Parathyroid adenoma (tissue), 2 donors: ENCODE measurements around the gene ABCD1.

ENCODE experiments used
- H2AFZ ChIP-seq: fragments of 300-600 bp; sonication (generic); one replicate; pipeline ENCODE4 v1.7.0; 2017; ENCODE audit warnings: antibody characterized with exemption, mild to moderate bottlenecking
- H3K27ac ChIP-seq: fragments of 300-600 bp; sonication (generic); one replicate; pipeline ENCODE4 v1.7.0; 2017
- H3K27me3 ChIP-seq: fragments of 300-600 bp; sonication (generic); one replicate; pipeline ENCODE4 v1.7.0; 2017; ENCODE audit warnings: low read length; ENCODE audit not compliant: control insufficient read depth, insufficient read depth
- H3K36me3 ChIP-seq: fragments of 300-600 bp; sonication (generic); one replicate; pipeline ENCODE4 v1.7.0; 2017; ENCODE audit warnings: low read length; ENCODE audit not compliant: control insufficient read depth, insufficient read depth
- H3K4me1 ChIP-seq: fragments of 300-600 bp; sonication (generic); one replicate; pipeline ENCODE4 v1.7.0; 2017; ENCODE audit warnings: control low read depth
- H3K4me2 ChIP-seq: fragments of 300-600 bp; sonication (generic); one replicate; pipeline ENCODE4 v1.7.0; 2017; ENCODE audit warnings: low read length
- H3K4me3 ChIP-seq: fragments of 300-600 bp; sonication (generic); one replicate; pipeline ENCODE4 v1.7.0; 2017; ENCODE audit warnings: low read depth, low read length
- H3K79me2 ChIP-seq: fragments of 300-600 bp; sonication (generic); one replicate; pipeline ENCODE4 v1.7.0; 2017; ENCODE audit warnings: control low read depth
- H3K9ac ChIP-seq: fragments of 300-600 bp; sonication (generic); one replicate; pipeline ENCODE4 v1.7.0; 2017; ENCODE audit warnings: mild to moderate bottlenecking
- H3K9me3 ChIP-seq: fragments of 300-600 bp; sonication (generic); one replicate; pipeline ENCODE4 v1.7.0; 2017; ENCODE audit warnings: low read length; ENCODE audit not compliant: control insufficient read depth
- CTCF ChIP-seq: fragments of 300-600 bp; sonication (generic); IDR thresholded peaks from one replicate; pipeline ENCODE4 v1.7.0; 2017; ENCODE audit warnings: antibody characterized with exemption, mild to moderate bottlenecking
- donor health status: primary hyperparathyroidism.

The ABCD1 gene

DNA sequence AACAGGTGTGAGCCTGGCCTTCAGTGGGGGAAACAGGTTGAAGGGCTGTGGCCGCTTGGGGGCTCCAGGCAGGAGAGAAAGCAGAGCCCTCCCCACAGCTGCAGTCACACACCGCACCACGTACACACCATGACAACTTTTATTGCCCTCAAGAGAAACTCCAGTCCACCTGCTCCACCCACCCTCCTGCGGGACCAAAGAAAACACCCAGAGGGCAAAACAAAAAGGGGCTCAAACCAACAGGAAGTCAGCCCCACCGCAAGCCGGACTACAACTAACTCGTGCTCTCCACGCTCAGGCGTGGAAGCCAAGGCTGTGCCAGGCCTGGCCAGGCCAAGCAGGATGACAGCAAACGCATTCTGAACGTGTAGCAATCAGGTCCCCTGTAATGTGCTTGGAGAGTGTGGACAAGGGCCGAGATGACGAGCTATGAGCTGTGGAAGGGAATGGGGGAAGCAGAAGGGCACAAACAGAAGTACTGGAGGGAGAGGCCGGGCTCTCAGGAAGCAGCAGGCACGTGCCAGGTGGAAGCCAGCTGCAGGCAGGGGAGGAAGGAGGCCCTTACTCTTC is 24.2 kb upstream of the ABCD1 start:
- TF ChIP-seq CTCF = no peak
- Histone ChIP-seq H3K36me3 (no peaks in the 10 kb centered on the region), H3K4me3 (no peak overlapping the region), H3K27ac (no peak overlapping the region), H3K27me3 (no peaks in the 10 kb centered on the region), H3K9ac (no peak overlapping the region), H2AFZ (no peak overlapping the region), H3K9me3 (no peaks in the 10 kb centered on the region), H3K4me1 (no peaks in the 10 kb centered on the region), H3K79me2 (no peaks in the 10 kb centered on the region), H3K4me2 (no peak overlapping the region)

GRCh38 chrX:153700967-153701366 is 23.7 kb upstream of the ABCD1 start:
- H3K79me2 ChIP-seq = no peaks in the 10 kb centered on the region
- TF ChIP-seq CTCF = no peak
- no peak overlapping the region for H2AFZ ChIP-seq
- no peak overlapping the region for H3K4me2 ChIP-seq
- H3K27me3 ChIP-seq = no peaks in the 10 kb centered on the region
- H3K4me3 ChIP-seq = no peak overlapping the region
- H3K9me3 ChIP-seq = no peaks in the 10 kb centered on the region
- no peaks in the 10 kb centered on the region for H3K4me1 ChIP-seq
- no peak overlapping the region for H3K9ac ChIP-seq
- no peak overlapping the region for H3K27ac ChIP-seq
- no peaks in the 10 kb centered on the region for H3K36me3 ChIP-seq

- Histone ChIP-seq H2AFZ (no peak overlapping the region), H3K36me3 (no peaks in the 10 kb centered on the region), H3K9ac (no peak overlapping the region), H3K4me3 (no peak overlapping the region), H3K27me3 (no peaks in the 10 kb centered on the region), H3K4me1 (no peaks in the 10 kb centered on the region), H3K27ac (no peak overlapping the region), H3K4me2 (no peak overlapping the region), H3K9me3 (no peaks in the 10 kb centered on the region), H3K79me2 (no peaks in the 10 kb centered on the region)
- no peak for TF ChIP-seq CTCF
These were observed 22.9 kb upstream of the ABCD1 start for GRCh38 chrX:153701706-153702105.

- no peak for TF ChIP-seq CTCF
- H3K4me3 ChIP-seq = no peak overlapping the region
- no peak overlapping the region for H2AFZ ChIP-seq
- no peak overlapping the region for H3K4me2 ChIP-seq
- no peaks in the 10 kb centered on the region for H3K9me3 ChIP-seq
- H3K36me3 ChIP-seq = no peaks in the 10 kb centered on the region
- no peak overlapping the region for H3K27ac ChIP-seq
- no peaks in the 10 kb centered on the region for H3K27me3 ChIP-seq
- H3K79me2 ChIP-seq = no peaks in the 10 kb centered on the region
- H3K4me1 ChIP-seq = no peaks in the 10 kb centered on the region
- H3K9ac ChIP-seq = no peak overlapping the region
These were observed 22.2 kb upstream of the ABCD1 start for GRCh38 chrX:153702336-153703035.

GRCh38 chrX:153703036-153703370 is 21.7 kb upstream of the ABCD1 start:
- H3K4me3 ChIP-seq = no peak overlapping the region
- H3K9ac ChIP-seq = no peak overlapping the region
- H3K4me1 ChIP-seq = no peaks in the 10 kb centered on the region
- no peak overlapping the region for H3K27ac ChIP-seq
- H3K9me3 ChIP-seq = no peaks in the 10 kb centered on the region
- no peaks in the 10 kb centered on the region for H3K36me3 ChIP-seq
- H3K4me2 ChIP-seq = no peak overlapping the region
- TF ChIP-seq CTCF = no peak
- no peaks in the 10 kb centered on the region for H3K79me2 ChIP-seq
- no peaks in the 10 kb centered on the region for H3K27me3 ChIP-seq
- H2AFZ ChIP-seq = no peak overlapping the region
